ENCODE data around the gene ABR. TPM values are rescaled to one million over a fixed set of nuclear protein-coding genes. Genes with fewer than 3 reads are reported as not detected.
"Not testable (repeated sequence)": the region's sequence is repeated elsewhere in the genome, so short reads cannot be mapped to it uniquely, and the experiment has no call there.

The ABR gene
- total RNA-seq, 1 experiment from 2014 or later = 35.4 TPM

- intact Hi-C loops (cut with micrococcal nuclease) = no loop called here
- CTCF ChIA-PET = no interaction called here
- H4K20me1 ChIP-seq (ENCODE audit: low read length) = no peaks in the 10 kb centered on the region
- H2AFZ ChIP-seq (ENCODE audit: low read length) = no peak overlapping the region
- no peaks in the 10 kb centered on the region for H3K79me2 ChIP-seq (ENCODE audit: low read length)
- POLR2A ChIA-PET (ENCODE audit: unreplicated experiment) = no interaction called here
- no peak overlapping the region for H3K27ac ChIP-seq (ENCODE audit: low read length)
- H3K4me3 ChIP-seq (ENCODE audit: low read length) = no peak overlapping the region
- H3K36me3 ChIP-seq (ENCODE audit: low read depth, low read length) = no peaks in the 10 kb centered on the region
- no peak for DNase-seq
- TF ChIP-seq CTCF (conservative IDR thresholded peaks at IDR 0.05; ENCODE audit: low read depth, low read length) (no peak), EZH2phosphoT487 (IDR thresholded peaks at IDR 0.05; ENCODE audit: borderline replicate concordance, low read length) (no peak), EZH2 (IDR thresholded peaks at IDR 0.05; ENCODE audit: low read length, unreplicated experiment) (no peak)
- no peaks in the 10 kb centered on the region for H3K9me2 ChIP-seq (replicated peaks; ENCODE audit: low read length)
- no peak overlapping the region for H3K4me2 ChIP-seq (ENCODE audit: low read length)
- BruUV-seq (replicated peaks) = no TSS peak
- H3K4me1 ChIP-seq (ENCODE audit: insufficient read depth, low read length) = no peaks in the 10 kb centered on the region
- H3K27me3 ChIP-seq (ENCODE audit: low read length) = no peaks in the 10 kb centered on the region
- H3K9me3 ChIP-seq (ENCODE audit: low read length) = no peaks in the 10 kb centered on the region
- no peaks in the 10 kb centered on the region for H3F3A ChIP-seq (ENCODE audit: low read length, unreplicated experiment)
- H3K9ac ChIP-seq (ENCODE audit: low read length) = no peak overlapping the region
- no peak for ATAC-seq
Observed at GRCh38 chr17:1136748-1137147, 43.0 kb downstream of the ABR start.

- Histone ChIP-seq H3K4me3 (ENCODE audit: low read length) (no peak overlapping the region), H3K36me3 (ENCODE audit: low read depth, low read length) (no peaks in the 10 kb centered on the region), H3K9ac (ENCODE audit: low read length) (no peak overlapping the region), H3K27ac (ENCODE audit: low read length) (no peak overlapping the region), H4K20me1 (ENCODE audit: low read length) (no peaks in the 10 kb centered on the region), H3K27me3 (ENCODE audit: low read length) (no peaks in the 10 kb centered on the region), H3K79me2 (ENCODE audit: low read length) (no peaks in the 10 kb centered on the region), H2AFZ (ENCODE audit: low read length) (no peak overlapping the region), H3F3A (ENCODE audit: low read length, unreplicated experiment) (no peaks in the 10 kb centered on the region), H3K4me2 (ENCODE audit: low read length) (no peak overlapping the region), H3K9me2 (replicated peaks; ENCODE audit: low read length) (no peaks in the 10 kb centered on the region), H3K4me1 (ENCODE audit: insufficient read depth, low read length) (no peaks in the 10 kb centered on the region), H3K9me3 (ENCODE audit: low read length) (no peaks in the 10 kb centered on the region)
- ATAC-seq (no peak), DNase-seq (no peak)
- ChIA-PET CTCF (no interaction called here), POLR2A (ENCODE audit: unreplicated experiment) (no interaction called here)
- intact Hi-C loops (cut with micrococcal nuclease) = no loop called here
- no TSS peak for BruUV-seq (replicated peaks)
- TF ChIP-seq CTCF (conservative IDR thresholded peaks at IDR 0.05; ENCODE audit: low read depth, low read length) (no peak), EZH2 (IDR thresholded peaks at IDR 0.05; ENCODE audit: low read length, unreplicated experiment) (no peak), EZH2phosphoT487 (IDR thresholded peaks at IDR 0.05; ENCODE audit: borderline replicate concordance, low read length) (no peak)
Observed at GRCh38 chr17:1134634-1135324, 45.0 kb downstream of the ABR start.

- ATAC-seq (no peak), DNase-seq (no peak)
- no peaks in the 10 kb centered on the region for H3K4me1 ChIP-seq (ENCODE audit: insufficient read depth, low read length)
- no peak overlapping the region for H3K4me3 ChIP-seq (ENCODE audit: low read length)
- no peak overlapping the region for H3K27ac ChIP-seq (ENCODE audit: low read length)
- no peaks in the 10 kb centered on the region for H3F3A ChIP-seq (ENCODE audit: low read length, unreplicated experiment)
- no peaks in the 10 kb centered on the region for H3K79me2 ChIP-seq (ENCODE audit: low read length)
- no peaks in the 10 kb centered on the region for H3K36me3 ChIP-seq (ENCODE audit: low read depth, low read length)
- intact Hi-C loops (cut with micrococcal nuclease) = no loop called here
- no peaks in the 10 kb centered on the region for H3K27me3 ChIP-seq (ENCODE audit: low read length)
- BruUV-seq (replicated peaks) = no TSS peak
- no peak for TF ChIP-seq CTCF (conservative IDR thresholded peaks at IDR 0.05; ENCODE audit: low read depth, low read length)
- TF ChIP-seq EZH2 (IDR thresholded peaks at IDR 0.05; ENCODE audit: low read length, unreplicated experiment) = no peak
- TF ChIP-seq EZH2phosphoT487 (IDR thresholded peaks at IDR 0.05; ENCODE audit: borderline replicate concordance, low read length) = no peak
- H3K4me2 ChIP-seq (ENCODE audit: low read length) = no peak overlapping the region
- ChIA-PET POLR2A (ENCODE audit: unreplicated experiment) (no interaction called here), CTCF (no interaction called here)
- no peaks in the 10 kb centered on the region for H3K9me2 ChIP-seq (replicated peaks; ENCODE audit: low read length)
- no peaks in the 10 kb centered on the region for H3K9me3 ChIP-seq (ENCODE audit: low read length)
- H2AFZ ChIP-seq (ENCODE audit: low read length) = no peak overlapping the region
- no peak overlapping the region for H3K9ac ChIP-seq (ENCODE audit: low read length)
- H4K20me1 ChIP-seq (ENCODE audit: low read length) = no peaks in the 10 kb centered on the region
Observed at GRCh38 chr17:1130191-1130590, 49.6 kb downstream of the ABR start.

GRCh38 chr17:1128463-1128862 is 51.3 kb downstream of the ABR start:
- H3K9me3 ChIP-seq (ENCODE audit: low read length); H3K27ac ChIP-seq (ENCODE audit: low read length); H3K36me3 ChIP-seq (ENCODE audit: low read depth, low read length); H3K27me3 ChIP-seq (ENCODE audit: low read length); H4K20me1 ChIP-seq (ENCODE audit: low read length); H2AFZ ChIP-seq (ENCODE audit: low read length); CTCF ChIA-PET; BruUV-seq (replicated peaks); H3K4me3 ChIP-seq (ENCODE audit: low read length); intact Hi-C loops (cut with micrococcal nuclease); H3F3A ChIP-seq (ENCODE audit: low read length, unreplicated experiment); POLR2A ChIA-PET (ENCODE audit: unreplicated experiment); H3K79me2 ChIP-seq (ENCODE audit: low read length); H3K4me1 ChIP-seq (ENCODE audit: insufficient read depth, low read length); H3K4me2 ChIP-seq (ENCODE audit: low read length); H3K9me2 ChIP-seq (replicated peaks; ENCODE audit: low read length); H3K9ac ChIP-seq (ENCODE audit: low read length); ATAC-seq; DNase-seq: not testable (repeated sequence)
